ENCODE results near the gene RGS10.

- TF ChIP-seq CTCF (IDR thresholded peaks at IDR 0.05; ENCODE audit: borderline replicate concordance, extremely low read depth, low read length, poor library complexity, severe bottlenecking) = no peak
- no peak for TF ChIP-seq EZH2 (IDR thresholded peaks at IDR 0.05; ENCODE audit: borderline replicate concordance, low read depth, low read length, severe bottlenecking)
Observed at GRCh38 chr10:119545310-119545709, 2.8 kb upstream of the RGS10 start.

Data from DND-41 (cell line).